Midbrain (tissue), 1 donor: Measurements from ENCODE around the gene SYDE2.
"Not testable (repeated sequence)": the region's sequence is repeated elsewhere in the genome, so short reads cannot be mapped to it uniquely, and the experiment has no call there.

Experiments used
- DNase-seq: peaks from one replicate; lab custom pipeline; 2025; lab: John Stamatoyannopoulos, UW

Gene SYDE2

GRCh38 chr1:85219853-85220610 is 19.2 kb upstream of the SYDE2 start:
- no peak for DNase-seq

- no peak for DNase-seq
These were observed 15.9 kb upstream of the SYDE2 start for GRCh38 chr1:85216697-85217096.

GRCh38 chr1:85214654-85215053 is 13.8 kb upstream of the SYDE2 start:
- DNase-seq: no peak

- DNase-seq: no peak
These were observed 7.7 kb upstream of the SYDE2 start for GRCh38 chr1:85208488-85208887.

- DNase-seq: no peak
These were observed 2.9 kb upstream of the SYDE2 start for GRCh38 chr1:85203573-85204171.

- no peak for DNase-seq
These were observed 2.0 kb upstream of the SYDE2 start for GRCh38 chr1:85202864-85203255.

GRCh38 chr1:85202092-85202863 is 1.5 kb upstream of the SYDE2 start:
- no peak for DNase-seq

GRCh38 chr1:85201340-85202091 is 700 bp upstream of the SYDE2 start:
- DNase-seq: peak; percentile 14

- no peak for DNase-seq
These were observed 951 bp downstream of the SYDE2 start for GRCh38 chr1:85199667-85200462.

- no peak for DNase-seq
These were observed 2.0 kb downstream of the SYDE2 start for GRCh38 chr1:85198864-85199263.

GRCh38 chr1:85196358-85196757 is 4.5 kb downstream of the SYDE2 start:
- peak; percentile 16 for DNase-seq

- DNase-seq: no peak
These were observed 5.1 kb downstream of the SYDE2 start for GRCh38 chr1:85195703-85196102.

GRCh38 chr1:85192129-85192528 is 8.7 kb downstream of the SYDE2 start:
- DNase-seq: not testable (repeated sequence)

GRCh38 chr1:85189120-85189519 is 11.7 kb downstream of the SYDE2 start:
- DNase-seq: no peak

- DNase-seq: no peak
These were observed 12.3 kb downstream of the SYDE2 start for GRCh38 chr1:85188530-85188929.

- DNase-seq: not testable (repeated sequence)
These were observed 13.8 kb downstream of the SYDE2 start for GRCh38 chr1:85187021-85187420.

GRCh38 chr1:85184245-85184644 is 16.6 kb downstream of the SYDE2 start:
- no peak for DNase-seq

GRCh38 chr1:85182700-85183099 is 18.1 kb downstream of the SYDE2 start:
- no peak for DNase-seq

- no peak for DNase-seq
These were observed 19.9 kb downstream of the SYDE2 start for GRCh38 chr1:85180869-85181268.

- no peak for DNase-seq
These were observed 21.3 kb downstream of the SYDE2 start for GRCh38 chr1:85179522-85179921.

- no peak for DNase-seq
These were observed 22.4 kb downstream of the SYDE2 start for GRCh38 chr1:85178396-85178795.
